HEK293 (cell line): Measurements from ENCODE around the gene MBOAT2.

Experiments used
- CTCF ChIA-PET: fragments of 350-600 bp; formaldehyde crosslinking; extraction: SDS; loops from one replicate; lab custom pipeline; 2021; ENCODE audit warnings: antibody characterized with exemption; lab: Yijun Ruan, JAX
- POLR2A ChIA-PET: fragments of 300-600 bp; formaldehyde crosslinking; extraction: SDS; loops from one replicate; lab custom pipeline; 2020; ENCODE audit warnings: antibody characterized with exemption, inconsistent platforms; lab: Yijun Ruan, JAX
- H3K27ac ChIP-seq: fragments of 200-500 bp; sonication (Bioruptor generic); 2 replicates; pipeline ENCODE4 v1.5.1; 2014; ENCODE audit warnings: low read depth, low read length, control low read depth, inconsistent platforms; ENCODE audit errors: extremely low read depth
- H3K36me3 ChIP-seq, 2 experiments: fragments of 200-500 bp in 1 of 2; sonication (Bioruptor generic) in 1 of 2; 1 replicate in 1 of 2; 2 replicates in 1 of 2; pipeline ENCODE4 v1.5.1; 2014 to 2017; ENCODE audit warnings: inconsistent platforms in 2 of 2, low read length in 2 of 2; ENCODE audit not compliant: control insufficient read depth in 2 of 2, insufficient read depth in 1 of 2
- H3K4me1 ChIP-seq: fragments of 200-500 bp; sonication (Bioruptor generic); 2 replicates; pipeline ENCODE4 v1.5.1; 2014; ENCODE audit warnings: mild to moderate bottlenecking, low read length, inconsistent platforms; ENCODE audit not compliant: control insufficient read depth, insufficient read depth
- H3K4me3 ChIP-seq: 2 replicates; pipeline ENCODE4 v1.5.1; 2011; ENCODE audit warnings: low read depth, mild to moderate bottlenecking, control low read depth, low read length, moderate library complexity
- H3K9me3 ChIP-seq: fragments of 200-500 bp; sonication (Bioruptor generic); 2 replicates; pipeline ENCODE4 v1.5.1; 2014; ENCODE audit warnings: low read depth, low read length, inconsistent platforms; ENCODE audit not compliant: control insufficient read depth, insufficient read depth
- BCL11A ChIP-seq: fragments of 450-650 bp; formaldehyde crosslinking; IDR thresholded peaks from 2 replicates; pipeline ENCODE4 v1.5.1; 2016; ENCODE audit warnings: low read depth, missing biosample characterization, missing genetic modification characterization
- HOXC10 ChIP-seq: sonication (generic); formaldehyde crosslinking; IDR thresholded peaks from 2 replicates; pipeline ENCODE4 v1.8.1; 2023; ENCODE audit warnings: mild to moderate bottlenecking, missing genetic modification reagents
- INSM2 ChIP-seq: fragments of 450-650 bp; formaldehyde crosslinking; IDR thresholded peaks from 2 replicates; pipeline ENCODE4 v1.5.1; 2016; ENCODE audit warnings: missing biosample characterization, missing genetic modification characterization
- PRDM1 ChIP-seq: fragments of 450-650 bp; formaldehyde crosslinking; IDR thresholded peaks from 2 replicates; pipeline ENCODE4; 2016; ENCODE audit warnings: missing biosample characterization, missing genetic modification characterization
- PRDM10 ChIP-seq: fragments of 450-650 bp; formaldehyde crosslinking; IDR thresholded peaks from 2 replicates; pipeline ENCODE4 v1.5.1; 2016; ENCODE audit warnings: missing biosample characterization, missing genetic modification characterization
- ZBTB8A ChIP-seq: fragments of 450-650 bp; formaldehyde crosslinking; IDR thresholded peaks from 2 replicates; pipeline ENCODE4 v1.5.1; 2016; ENCODE audit warnings: missing biosample characterization, missing genetic modification characterization
- ZNF148 ChIP-seq: fragments of 450-650 bp; formaldehyde crosslinking; IDR thresholded peaks from 2 replicates; pipeline ENCODE4 v1.5.0; 2017; ENCODE audit warnings: missing biosample characterization, missing genetic modification characterization, borderline replicate concordance
- ZNF157 ChIP-seq: fragments of 450-650 bp; formaldehyde crosslinking; IDR thresholded peaks from 2 replicates; pipeline ENCODE4 v1.5.1; 2016; ENCODE audit warnings: missing biosample characterization, missing genetic modification characterization
- ZNF184 ChIP-seq: fragments of 450-650 bp; IDR thresholded peaks from 2 replicates; pipeline ENCODE4 v1.5.1; 2018; ENCODE audit warnings: missing biosample characterization, mild to moderate bottlenecking, missing genetic modification characterization
- ZNF280C ChIP-seq: fragments of 450-650 bp; formaldehyde crosslinking; IDR thresholded peaks from 2 replicates; pipeline ENCODE4 v1.5.1; 2016; ENCODE audit warnings: missing biosample characterization, missing genetic modification characterization
- ZNF335 ChIP-seq: fragments of 450-650 bp; formaldehyde crosslinking; conservative IDR thresholded peaks from 2 replicates; pipeline ENCODE4 v1.5.1; 2016; ENCODE audit warnings: missing biosample characterization, missing genetic modification characterization
- ZNF488 ChIP-seq: fragments of 450-650 bp; formaldehyde crosslinking; IDR thresholded peaks from 2 replicates; pipeline ENCODE4 v1.5.1; 2016; ENCODE audit warnings: missing biosample characterization, missing genetic modification characterization
- ZNF510 ChIP-seq: fragments of 450-650 bp; formaldehyde crosslinking; IDR thresholded peaks from 2 replicates; pipeline ENCODE4 v1.5.1; 2018; ENCODE audit warnings: mild to moderate bottlenecking, missing genetic modification characterization, missing biosample characterization; ENCODE audit not compliant: insufficient replicate concordance
- ZNF560 ChIP-seq: fragments of 450-650 bp; formaldehyde crosslinking; IDR thresholded peaks from 2 replicates; pipeline ENCODE4 v1.5.1; 2017; ENCODE audit warnings: missing biosample characterization, missing genetic modification characterization, borderline replicate concordance
- ZNF626 ChIP-seq: fragments of 450-650 bp; sonication (Bioruptor Pico); formaldehyde crosslinking; IDR thresholded peaks from 2 replicates; pipeline ENCODE4 v1.5.1; 2018; ENCODE audit warnings: missing biosample characterization, missing genetic modification characterization, inconsistent platforms
- ZNF645 ChIP-seq: fragments of 450-650 bp; formaldehyde crosslinking; IDR thresholded peaks from 2 replicates; pipeline ENCODE4; 2016; ENCODE audit warnings: missing biosample characterization, missing genetic modification characterization
- ZNF768 ChIP-seq: fragments of 450-650 bp; formaldehyde crosslinking; IDR thresholded peaks from 2 replicates; pipeline ENCODE4 v1.5.1; 2018; ENCODE audit warnings: missing biosample characterization, mild to moderate bottlenecking, missing genetic modification characterization

MBOAT2 gene

GRCh38 chr2:8833853-8834252, 169.6 kb downstream of the MBOAT2 start:
- CTCF ChIA-PET = interaction anchor here (0.7 kb wide), 1 partner anchor 409 kb away, joined by 3 read pairs; no protein-coding TSS in a partner anchor
- TF ChIP-seq ZNF184 (no peak), PRDM1 (no peak), ZNF157 (no peak), ZNF335 (no peak)

GRCh38 chr2:8831516-8831915, 172.0 kb downstream of the MBOAT2 start:
- no peaks in the 10 kb centered on the region for H3K4me1 ChIP-seq
- TF ChIP-seq ZBTB8A (no peak), BCL11A (tag by site-specific recombination) (no peak), ZNF768 (tag by site-specific recombination) (no peak), PRDM10 (tag by site-specific recombination) (no peak), ZNF184 (no peak), ZNF560 (no peak), ZNF488 (tag by site-specific recombination) (no peak), ZNF280C (no peak), HOXC10 (CRISPR knock-in tag) (no peak), ZNF645 (tag by site-specific recombination) (no peak), ZNF626 (tag by site-specific recombination) (no peak), PRDM1 (no peak), ZNF510 (tag by site-specific recombination) (no peak), INSM2 (tag by site-specific recombination) (no peak), ZNF148 (tag by site-specific recombination) (no peak)
- TF ChIP-seq, all 188 proteins: peak for 0
- ChIA-PET CTCF (interaction anchor here (0.6 to 1.1 kb wide), 3 partner anchors 14 to 311 kb away, joined by 3 to 4 read pairs (median 3); no protein-coding TSS in a partner anchor), POLR2A (no interaction called here)
- peaks cover 0 to 4% of the 10 kb centered on the region in 2 experiments; a peak in 2 of 3 replicates for H3K36me3 ChIP-seq
- H3K4me3 ChIP-seq = no peak overlapping the region
- H3K27ac ChIP-seq = no peak overlapping the region
- no peaks in the 10 kb centered on the region for H3K9me3 ChIP-seq

More at GRCh38 chr2:8833853-8834252, 169.6 kb downstream of the MBOAT2 start:
- no peaks in the 10 kb centered on the region for H3K36me3 ChIP-seq
- H3K27ac ChIP-seq = no peak overlapping the region
- no peaks in the 10 kb centered on the region for H3K9me3 ChIP-seq
- H3K4me3 ChIP-seq = no peak overlapping the region
- no peaks in the 10 kb centered on the region for H3K4me1 ChIP-seq
- POLR2A ChIA-PET = interaction anchor here (0.7 to 0.9 kb wide), 4 partner anchors 13 to 295 kb away, joined by 3 to 6 read pairs (median 4); partner anchors contain the start of gene ID2
